Measurements from ENCODE around the gene RAB27B.

The RAB27B gene

DNA sequence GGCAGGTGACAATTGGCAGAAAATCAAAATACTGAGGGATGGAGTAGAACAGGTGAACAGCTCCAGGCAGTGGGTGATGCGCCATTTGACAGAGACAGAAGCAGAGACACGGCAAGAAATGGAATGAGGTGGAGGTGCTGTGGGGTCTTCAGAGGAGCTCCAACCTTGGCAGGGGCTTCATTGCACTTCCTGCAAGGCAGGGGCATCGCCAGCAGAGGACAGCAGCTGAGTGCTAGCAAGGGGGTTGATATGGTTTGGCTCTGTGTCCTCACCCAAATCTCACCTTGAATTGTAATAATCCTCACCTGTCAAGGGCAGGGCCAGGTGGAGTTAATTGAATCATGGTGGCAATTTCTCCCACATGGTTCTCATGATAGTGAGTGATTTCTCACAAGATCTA is 88.2 kb downstream of the RAB27B start:
- no peak for DNase-seq

- DNase-seq, result no peak
Measured at GRCh38 chr18:54918060-54918459, 89.8 kb downstream of the RAB27B start.

- DNase-seq, result no peak
Measured at GRCh38 chr18:54919412-54919811, 91.1 kb downstream of the RAB27B start.

DNA sequence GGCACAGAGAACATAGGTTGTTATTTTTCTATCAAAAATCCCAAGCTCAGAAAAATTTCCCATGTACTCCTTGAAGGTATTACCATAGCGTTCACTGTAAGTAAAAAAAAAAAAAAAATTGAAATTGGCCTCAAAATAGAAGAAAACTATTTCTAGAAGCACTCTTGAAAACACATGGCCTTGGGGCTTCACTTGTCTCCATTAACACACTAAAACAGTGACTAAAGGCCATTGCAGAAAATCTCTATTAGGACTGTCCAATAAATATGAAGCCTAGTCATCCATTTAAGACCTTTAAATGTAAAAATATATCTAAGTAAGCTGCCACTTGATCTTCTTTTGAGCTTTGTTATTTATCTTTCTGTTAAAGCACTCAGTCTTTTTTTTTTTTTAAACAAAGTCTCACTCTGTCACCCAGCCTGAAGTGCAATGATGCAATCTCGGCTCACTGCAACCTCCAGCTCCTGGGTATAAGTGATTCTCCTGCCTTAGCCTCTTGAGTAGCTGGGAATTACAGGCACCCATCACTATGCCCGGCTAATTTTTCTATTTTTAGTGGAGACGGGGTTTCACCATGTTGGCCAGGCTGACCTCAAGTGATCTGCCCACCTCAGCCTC is 95.2 kb downstream of the RAB27B start:
- DNase-seq, result no peak

- no peak for DNase-seq
Measured at GRCh38 chr18:54924948-54925347, 96.7 kb downstream of the RAB27B start.

GRCh38 chr18:54926593-54927325 is 98.5 kb downstream of the RAB27B start:
- no peak for DNase-seq

GRCh38 chr18:54928236-54928635 is 100.0 kb downstream of the RAB27B start:
- no peak for DNase-seq

GRCh38 chr18:54931152-54931551 is 102.9 kb downstream of the RAB27B start:
- no peak for DNase-seq

DNA sequence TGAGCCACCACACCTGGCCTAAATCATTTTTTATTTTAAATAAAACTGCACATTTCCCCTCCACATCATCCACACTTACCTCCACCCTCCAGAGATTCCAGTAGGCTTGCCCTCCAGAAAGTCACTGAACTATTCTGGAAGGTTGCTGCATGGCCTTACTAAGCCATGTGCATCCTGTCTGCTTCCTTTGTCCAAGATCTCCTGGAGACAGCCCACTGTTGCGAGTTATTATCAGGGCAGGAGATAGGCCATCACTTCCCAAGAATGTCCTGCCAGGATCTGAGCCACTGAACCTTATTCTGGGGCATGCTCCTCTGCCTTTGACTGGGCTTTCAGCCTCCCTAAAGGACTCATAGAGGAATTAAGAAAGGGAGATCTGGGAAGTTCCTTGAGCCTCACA is 104.2 kb downstream of the RAB27B start:
- no peak for DNase-seq

- no peak for DNase-seq
Measured at GRCh38 chr18:54938506-54938905, 110.2 kb downstream of the RAB27B start.

- DNase-seq, result no peak
Measured at GRCh38 chr18:54939361-54939917, 111.2 kb downstream of the RAB27B start.

DNA sequence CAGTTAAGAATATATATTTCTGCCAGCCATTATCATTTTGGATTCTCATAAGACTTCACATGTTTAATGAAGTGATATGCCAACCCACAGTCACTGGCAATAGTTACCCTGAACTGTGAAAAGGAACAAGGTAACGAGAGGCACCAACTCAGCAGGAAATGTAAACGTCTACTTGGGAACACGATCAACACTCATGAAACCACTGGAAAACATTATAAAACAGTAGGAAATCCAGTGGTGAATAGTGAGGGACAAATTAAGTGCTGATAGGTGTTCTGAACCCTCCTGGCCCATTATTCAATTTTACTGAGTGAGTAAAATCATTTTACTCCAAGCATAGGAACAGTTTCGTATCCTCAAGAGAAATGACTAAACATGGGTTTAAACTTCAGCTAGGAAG is 113.9 kb downstream of the RAB27B start:
- DNase-seq, result no peak

GRCh38 chr18:54942569-54942968 is 114.3 kb downstream of the RAB27B start:
- no peak for DNase-seq
